GM18951 (cell line): Measurements from ENCODE around the gene FAM167B.
A peak's percentile ranks its signal among the peaks of the same experiment; 100 is the strongest.

Experiments
- POLR2A ChIP-seq: IDR thresholded peaks from 4 replicates; pipeline ENCODE4 v1.6.1; 2011; ENCODE audit warnings: mild to moderate bottlenecking; ENCODE audit not compliant: insufficient read length, insufficient read depth; ENCODE audit errors: extremely low read depth
- in situ Hi-C: fragments of 300-500 bp; cut with MboI; formaldehyde crosslinking; loops from one replicate; pipeline ENCODE4 v1.12.0; 2022; ENCODE audit warnings: low sequenced_read_pairs, mixed read lengths, inconsistent platforms; ENCODE audit not compliant: unreplicated experiment

The FAM167B gene

GRCh38 chr1:32239337-32239736, 7.7 kb upstream of the FAM167B start:
- no peak for TF ChIP-seq POLR2A
- in situ Hi-C loops = no loop called here

GRCh38 chr1:32239790-32240139, 7.3 kb upstream of the FAM167B start:
- in situ Hi-C loops = no loop called here
- TF ChIP-seq POLR2A = no peak

GRCh38 chr1:32240140-32240951, 6.7 kb upstream of the FAM167B start:
- no peak for TF ChIP-seq POLR2A
- in situ Hi-C loops = no loop called here

- peak; percentile 47 for TF ChIP-seq POLR2A
- in situ Hi-C loops = no loop called here
Measured at GRCh38 chr1:32241001-32241763, 5.8 kb upstream of the FAM167B start.

- TF ChIP-seq POLR2A = no peak
- in situ Hi-C loops = no loop called here
Measured at GRCh38 chr1:32242341-32242851, 4.6 kb upstream of the FAM167B start.

GRCh38 chr1:32247452-32247851, 430 bp downstream of the FAM167B start:
- in situ Hi-C loops = no loop called here

GRCh38 chr1:32247983-32248889, 1.2 kb downstream of the FAM167B start:
- peak; percentile 41 for TF ChIP-seq POLR2A

More at GRCh38 chr1:32247452-32247851, 430 bp downstream of the FAM167B start:
- no peak for TF ChIP-seq POLR2A

GRCh38 chr1:32249831-32250525, 3.0 kb downstream of the FAM167B start:
- in situ Hi-C loops = no loop called here

More at GRCh38 chr1:32247983-32248889, 1.2 kb downstream of the FAM167B start:
- in situ Hi-C loops = no loop called here

GRCh38 chr1:32250893-32251716, 4.1 kb downstream of the FAM167B start, which contains the start of gene LCK:
Gene LCK (plus strand): TSS chr1:32251265. CDS start chr1:32274330, 23,065 bp downstream.
- TF ChIP-seq POLR2A = peak; percentile 63

More at GRCh38 chr1:32249831-32250525, 3.0 kb downstream of the FAM167B start:
- peak; percentile 59 for TF ChIP-seq POLR2A

GRCh38 chr1:32255072-32256071, 8.3 kb downstream of the FAM167B start:
- no peak for TF ChIP-seq POLR2A
- in situ Hi-C loops = no loop called here

More at GRCh38 chr1:32250893-32251716, 4.1 kb downstream of the FAM167B start, which contains the start of gene LCK:
- in situ Hi-C loops = no loop called here
